Fibroblast of mammary gland (primary cell): ENCODE measurements around the gene KCNA4.

Experiments
- DNase-seq: peaks from one replicate; pipeline ENCODE4 v3.0.0-alpha.2; 2010; ENCODE audit warnings: low read depth
- H3K4me3 ChIP-seq: 2 replicates; pipeline ENCODE4 v1.5.1; 2011; ENCODE audit warnings: low read depth, mild to moderate bottlenecking, low read length, moderate library complexity; ENCODE audit not compliant: control insufficient read depth
- CTCF ChIP-seq: conservative IDR thresholded peaks from 2 replicates; pipeline ENCODE4 v1.5.1; 2011; ENCODE audit warnings: low read depth, low read length, inconsistent platforms; ENCODE audit not compliant: control insufficient read depth, insufficient read depth

KCNA4 gene

GRCh38 chr11:30017445-30017895 is 640 bp upstream of the KCNA4 start:
- no peak overlapping the region for H3K4me3 ChIP-seq
- no peak for DNase-seq
- TF ChIP-seq CTCF = no peak

GRCh38 chr11:30015725-30016412 is 961 bp downstream of the KCNA4 start:
- no peak for TF ChIP-seq CTCF
- no peak overlapping the region for H3K4me3 ChIP-seq
- DNase-seq = no peak

- DNase-seq = no peak
- TF ChIP-seq CTCF = no peak
- H3K4me3 ChIP-seq = no peak overlapping the region
These were observed 4.5 kb downstream of the KCNA4 start for GRCh38 chr11:30012346-30012745.

GRCh38 chr11:30009060-30009459 is 7.8 kb downstream of the KCNA4 start:
- no peak for TF ChIP-seq CTCF
- H3K4me3 ChIP-seq = no peak overlapping the region
- no peak for DNase-seq

- H3K4me3 ChIP-seq = no peak overlapping the region
- TF ChIP-seq CTCF = no peak
- DNase-seq = no peak
These were observed 10.0 kb downstream of the KCNA4 start for GRCh38 chr11:30006876-30007275.

- no peak for DNase-seq
- H3K4me3 ChIP-seq = no peak overlapping the region
- TF ChIP-seq CTCF = no peak
These were observed 14.6 kb downstream of the KCNA4 start for GRCh38 chr11:30002157-30002785.
